Mesenchymal stem cell (in vitro differentiated cells and primary cell): ENCODE data around the gene TBC1D19.

Experiments
- DNase-seq: peaks from one replicate; pipeline ENCODE4 v3.0.0-alpha.2; 2013
- H2AFZ ChIP-seq: one replicate; pipeline ENCODE4 v1.6.1; 2013; ENCODE audit warnings: low read depth, mild to moderate bottlenecking, control low read depth, inconsistent platforms, low read length, moderate library complexity
- H2AK5ac ChIP-seq: 2 replicates; pipeline ENCODE4 v1.6.1; 2013; ENCODE audit warnings: low read length, moderate library complexity, mild to moderate bottlenecking, inconsistent platforms; ENCODE audit not compliant: severe bottlenecking
- H2BK120ac ChIP-seq: one replicate; pipeline ENCODE4 v1.6.1; 2013; ENCODE audit warnings: low read depth, mild to moderate bottlenecking, inconsistent platforms, low read length, moderate library complexity
- H2BK12ac ChIP-seq, 2 experiments: one replicate each; pipeline ENCODE4 v1.6.1; 2013; ENCODE audit warnings: inconsistent platforms in 2 of 2, low read length in 2 of 2, mild to moderate bottlenecking in 2 of 2, moderate library complexity in 2 of 2, control low read depth in 1 of 2
- H2BK15ac ChIP-seq: one replicate; pipeline ENCODE4 v1.6.1; 2013; ENCODE audit warnings: mild to moderate bottlenecking, low read depth, inconsistent platforms; ENCODE audit not compliant: poor library complexity, severe bottlenecking
- H2BK5ac ChIP-seq: 2 replicates; pipeline ENCODE4 v1.6.1; 2013; ENCODE audit warnings: low read depth, mild to moderate bottlenecking, low read length, control low read depth, inconsistent platforms; ENCODE audit not compliant: poor library complexity, severe bottlenecking
- H3K14ac ChIP-seq, 2 experiments: one replicate each; pipeline ENCODE4 v1.6.1; 2013; ENCODE audit warnings: inconsistent platforms in 2 of 2, low read length in 2 of 2, control low read depth in 1 of 2, mild to moderate bottlenecking in 1 of 2, moderate library complexity in 1 of 2
- H3K18ac ChIP-seq, 2 experiments: one replicate each; pipeline ENCODE4 v1.6.1; 2013; ENCODE audit warnings: inconsistent platforms in 2 of 2, low read length in 2 of 2, control low read depth in 1 of 2, low read depth in 1 of 2, mild to moderate bottlenecking in 1 of 2
- H3K23ac ChIP-seq, 2 experiments: one replicate each; pipeline ENCODE4 v1.6.1; 2013; ENCODE audit warnings: inconsistent platforms in 2 of 2, low read length in 2 of 2, mild to moderate bottlenecking in 2 of 2, moderate library complexity in 2 of 2, control low read depth in 1 of 2
- H3K27ac ChIP-seq: 2 replicates; pipeline ENCODE4 v1.5.1; 2013; ENCODE audit warnings: mild to moderate bottlenecking, moderate library complexity, low read length, control low read depth, inconsistent platforms; ENCODE audit not compliant: poor library complexity, severe bottlenecking
- H3K27me3 ChIP-seq, 2 experiments: 2 replicates each; pipeline versions ENCODE4 v1.6.1 to v1.7.0; 2013; ENCODE audit warnings: low read length in 2 of 2, mild to moderate bottlenecking in 2 of 2, moderate library complexity in 2 of 2, control low read depth in 1 of 2, inconsistent platforms in 1 of 2; ENCODE audit not compliant: control insufficient read depth in 1 of 2, insufficient read depth in 1 of 2
- H3K36me3 ChIP-seq, 2 experiments: 2 replicates each; pipeline versions ENCODE4 v1.6.1 to v1.7.0; 2013; ENCODE audit warnings: low read length in 2 of 2, control low read depth in 1 of 2, inconsistent platforms in 1 of 2, low read depth in 1 of 2, mild to moderate bottlenecking in 1 of 2; ENCODE audit not compliant: insufficient read depth in 2 of 2, control insufficient read depth in 1 of 2
- H3K4ac ChIP-seq, 2 experiments: one replicate each; pipeline ENCODE4 v1.6.1; 2013; ENCODE audit warnings: inconsistent platforms in 2 of 2, low read length in 2 of 2, mild to moderate bottlenecking in 2 of 2, moderate library complexity in 2 of 2, control low read depth in 1 of 2, low read depth in 1 of 2
- H3K4me1 ChIP-seq: 2 replicates; pipeline ENCODE4 v1.6.1; 2013; ENCODE audit warnings: low read depth, low read length, control low read depth; ENCODE audit not compliant: control insufficient read depth, insufficient read depth
- H3K4me2 ChIP-seq: 2 replicates; pipeline ENCODE4 v1.6.1; 2013; ENCODE audit warnings: low read length, mild to moderate bottlenecking, inconsistent platforms; ENCODE audit not compliant: poor library complexity, severe bottlenecking
- H3K4me3 ChIP-seq, 2 experiments: 2 replicates each; pipeline versions ENCODE4 v1.5.1 to v1.7.0; 2013; ENCODE audit warnings: low read length in 2 of 2, mild to moderate bottlenecking in 2 of 2, control low read depth in 1 of 2, low read depth in 1 of 2; ENCODE audit not compliant: insufficient read depth in 1 of 2
- H3K79me1 ChIP-seq: replicated peaks from 2 replicates; pipeline ENCODE4 v1.6.1; 2013; ENCODE audit warnings: mild to moderate bottlenecking, control low read depth, low read length, inconsistent platforms; ENCODE audit not compliant: poor library complexity, severe bottlenecking
- H3K9ac ChIP-seq: 2 replicates; pipeline ENCODE4 v1.7.0; 2013; ENCODE audit warnings: mild to moderate bottlenecking, low read length, moderate library complexity
- H3K9me3 ChIP-seq: 2 replicates; pipeline ENCODE4 v1.7.0; 2013; ENCODE audit warnings: mild to moderate bottlenecking, low read length; ENCODE audit not compliant: control insufficient read depth
- H4K8ac ChIP-seq: one replicate; pipeline ENCODE4 v1.6.1; 2013; ENCODE audit warnings: inconsistent platforms, mild to moderate bottlenecking, low read length, moderate library complexity
- H4K91ac ChIP-seq: one replicate; pipeline ENCODE4 v1.6.1; 2013; ENCODE audit warnings: mild to moderate bottlenecking, low read length, inconsistent platforms
- WGBS: methylation state at CpG from one replicate; pipeline ENCODE4 v1.1.7; 2013; ENCODE audit warnings: mixed read lengths; 5-methylcytosine and 5-hydroxymethylcytosine counted together

Gene TBC1D19

GRCh38 chr4:26557164-26557563, 26.7 kb upstream of the TBC1D19 start:
- H3K4me3 ChIP-seq = no peak overlapping the region
- H2BK15ac ChIP-seq = no peak overlapping the region
- H3K9me3 ChIP-seq = peaks cover 15% of the 10 kb centered on the region
- no peaks in the 10 kb centered on the region for H3K27me3 ChIP-seq
- no peak overlapping the region for H3K14ac ChIP-seq
- no peak overlapping the region for H3K9ac ChIP-seq
- H4K8ac ChIP-seq = no peak overlapping the region
- H3K4me2 ChIP-seq = no peak overlapping the region
- peak overlapping the region; percentile 56 for H3K27ac ChIP-seq
- H2BK120ac ChIP-seq = no peak overlapping the region
- H3K79me1 ChIP-seq = no peaks in the 10 kb centered on the region
- no peak overlapping the region for H2AK5ac ChIP-seq
- no peak overlapping the region for H2AFZ ChIP-seq
- no peak overlapping the region for H2BK5ac ChIP-seq
- H3K4ac ChIP-seq = no peak overlapping the region
- no peak overlapping the region for H4K91ac ChIP-seq
- no peak overlapping the region for H2BK12ac ChIP-seq
- no peaks in the 10 kb centered on the region for H3K36me3 ChIP-seq
- H3K23ac ChIP-seq = no peak overlapping the region
- H3K18ac ChIP-seq = no peak overlapping the region
- peaks cover 6% of the 10 kb centered on the region for H3K4me1 ChIP-seq
- no peak for DNase-seq

GRCh38 chr4:26558166-26558895, 25.6 kb upstream of the TBC1D19 start:
- no CpG with 5 or more reads among the region's 3 CpGs for WGBS

GRCh38 chr4:26566133-26566532, 17.8 kb upstream of the TBC1D19 start:
- Histone ChIP-seq H4K91ac (no peak overlapping the region), H3K36me3 (no peaks in the 10 kb centered on the region), H3K4me2 (no peak overlapping the region), H2BK15ac (no peak overlapping the region), H3K4me1 (peaks cover 2% of the 10 kb centered on the region), H2BK120ac (no peak overlapping the region), H3K9ac (peak overlapping the region; percentile 31), H3K79me1 (no peaks in the 10 kb centered on the region), H3K4me3 (no peak overlapping the region), H3K27me3 (no peaks in the 10 kb centered on the region), H2BK5ac (no peak overlapping the region), H3K27ac (no peak overlapping the region), H3K18ac (no peak overlapping the region), H3K4ac (no peak overlapping the region), H2AFZ (no peak overlapping the region), H2AK5ac (no peak overlapping the region), H2BK12ac (no peak overlapping the region), H4K8ac (no peak overlapping the region), H3K14ac (no peak overlapping the region), H3K9me3 (peaks cover 4% of the 10 kb centered on the region), H3K23ac (no peak overlapping the region)
- no peak for DNase-seq

More at GRCh38 chr4:26558166-26558895, 25.6 kb upstream of the TBC1D19 start:
- no peak overlapping the region for H2AK5ac ChIP-seq
- H3K9me3 ChIP-seq = peaks cover 15% of the 10 kb centered on the region
- no peak overlapping the region for H2BK15ac ChIP-seq
- no peaks in the 10 kb centered on the region for H3K79me1 ChIP-seq
- no peak overlapping the region for H4K8ac ChIP-seq
- H2AFZ ChIP-seq = no peak overlapping the region
- H2BK12ac ChIP-seq = no peak overlapping the region
- H3K4ac ChIP-seq = no peak overlapping the region
- H2BK120ac ChIP-seq = no peak overlapping the region
- H3K18ac ChIP-seq = no peak overlapping the region
- peak overlapping the region in 1 of 2 experiments; percentile 2 for H3K4me3 ChIP-seq
- H3K23ac ChIP-seq = no peak overlapping the region
- no peak for DNase-seq
- H3K36me3 ChIP-seq = no peaks in the 10 kb centered on the region
- no peak overlapping the region for H3K14ac ChIP-seq
- H3K9ac ChIP-seq = peak overlapping the region; percentile 39
- peaks cover 6% of the 10 kb centered on the region for H3K4me1 ChIP-seq
- H4K91ac ChIP-seq = no peak overlapping the region
- no peaks in the 10 kb centered on the region for H3K27me3 ChIP-seq
- H3K27ac ChIP-seq = peak overlapping the region; percentile 78
- no peak overlapping the region for H2BK5ac ChIP-seq
- H3K4me2 ChIP-seq = no peak overlapping the region

GRCh38 chr4:26568446-26568994, 15.4 kb upstream of the TBC1D19 start:
- Histone ChIP-seq H3K27me3 (no peaks in the 10 kb centered on the region), H3K14ac (no peak overlapping the region), H3K23ac (no peak overlapping the region), H4K91ac (no peak overlapping the region), H2BK12ac (no peak overlapping the region), H3K79me1 (no peaks in the 10 kb centered on the region), H2BK5ac (no peak overlapping the region), H3K9me3 (no peaks in the 10 kb centered on the region), H2BK120ac (no peak overlapping the region), H2BK15ac (no peak overlapping the region), H3K4ac (peak overlapping the region in 1 of 2 experiments; percentile 26), H3K18ac (no peak overlapping the region), H3K27ac (peak overlapping the region; percentile 90), H3K36me3 (no peaks in the 10 kb centered on the region), H3K9ac (peak overlapping the region; percentile 84), H2AK5ac (no peak overlapping the region), H3K4me3 (peak overlapping the region in 1 of 2 experiments; percentile 46), H3K4me2 (no peak overlapping the region), H2AFZ (no peak overlapping the region), H3K4me1 (peaks cover 4% of the 10 kb centered on the region), H4K8ac (no peak overlapping the region)
- DNase-seq = peak; percentile 92
- WGBS = 0% methylated on average over 1 of the region's 3 CpGs
